Endothelial cell of umbilical vein (primary cell): ENCODE results near the gene MAN2A1. TPM values are rescaled to one million over a fixed set of nuclear protein-coding genes. Genes with fewer than 3 reads are reported as not detected.

Experiments used
- BruUV-seq: library from RNA; stranded (reverse); fragments of 400-500 nt; replicated peaks from 2 replicates; lab custom pipeline; 2021; lab: Mats Ljungman, UMichigan
- CTCF ChIA-PET: fragments of 300-600, 350-600 bp; sonication (Branson Sonifier 250); formaldehyde crosslinking; loops from one replicate; lab custom pipeline; 2021; ENCODE audit warnings: antibody characterized with exemption, inconsistent platforms; lab: Charles Lee
- POLR2A ChIA-PET: fragments of 300-600, 350-600 bp; sonication (Branson Sonifier 250); formaldehyde crosslinking; loops from one replicate; lab custom pipeline; 2021; ENCODE audit warnings: antibody characterized with exemption, inconsistent platforms; lab: Charles Lee
- DNase-seq: peaks from one replicate; pipeline ENCODE4 v3.0.0-alpha.2; 2011; ENCODE audit warnings: low read depth, low spot score
- FAIRE-seq: peaks from 2 replicates; lab custom pipeline; 2011; peaks lifted over from hg19 to GRCh38; lab: Jason Lieb, UNC
- H2AFZ ChIP-seq: 2 replicates; pipeline ENCODE4 v1.6.0; 2012; ENCODE audit warnings: low read depth, low read length, control low read depth, inconsistent platforms
- H3K27ac ChIP-seq: 2 replicates; pipeline ENCODE4 v1.5.1; 2011; ENCODE audit warnings: low read depth, mild to moderate bottlenecking, control low read depth, low read length, moderate library complexity; ENCODE audit not compliant: insufficient read depth
- H3K27me3 ChIP-seq, 2 experiments: 2 replicates each; pipeline versions ENCODE4 v1.6.0 to v1.6.1; 2011; ENCODE audit warnings: low read length in 2 of 2, mixed read lengths in 1 of 2; ENCODE audit not compliant: control insufficient read depth in 2 of 2, insufficient read depth in 2 of 2
- H3K36me3 ChIP-seq, 2 experiments: 2 replicates in 1 of 2; 3 replicates in 1 of 2; pipeline ENCODE4 v1.5.1; 2011; ENCODE audit warnings: low read length in 2 of 2, mild to moderate bottlenecking in 1 of 2, moderate library complexity in 1 of 2; ENCODE audit not compliant: control insufficient read depth in 2 of 2, insufficient read depth in 2 of 2; ENCODE audit errors: extremely low read depth in 1 of 2
- H3K4me1 ChIP-seq: 3 replicates; pipeline ENCODE4 v1.5.1; 2011; ENCODE audit warnings: mild to moderate bottlenecking, low read length; ENCODE audit not compliant: control insufficient read depth, insufficient read depth; ENCODE audit errors: extremely low read depth
- H3K4me2 ChIP-seq: 2 replicates; pipeline ENCODE4 v1.6.1; 2011; ENCODE audit warnings: low read length, control low read depth, mixed read lengths; ENCODE audit not compliant: insufficient read depth
- H3K4me3 ChIP-seq, 3 experiments: fragments of 200-600 bp in 1 of 3; sonication (generic), shearing (Covaris generic) in 1 of 3; replicated peaks in 1 of 3; 2 replicates each; pipeline ENCODE4 v1.5.1; 2011 to 2016; ENCODE audit warnings: control low read depth in 3 of 3, low read length in 3 of 3, mild to moderate bottlenecking in 2 of 3, inconsistent platforms in 1 of 3, low read depth in 1 of 3, moderate library complexity in 1 of 3; ENCODE audit not compliant: insufficient read depth in 1 of 3
- H3K79me2 ChIP-seq: 2 replicates; pipeline ENCODE4 v1.6.0; 2012; ENCODE audit warnings: low read length, inconsistent platforms; ENCODE audit not compliant: control insufficient read depth, insufficient read depth
- H3K9ac ChIP-seq: replicated peaks from 2 replicates; pipeline ENCODE3; 2011; ENCODE audit warnings: low read length, control low read depth; ENCODE audit not compliant: insufficient read depth; ENCODE audit errors: extremely low read depth
- H3K9me1 ChIP-seq: replicated peaks from 3 replicates; pipeline ENCODE4 v1.6.0; 2011; ENCODE audit warnings: mild to moderate bottlenecking, low read length; ENCODE audit not compliant: control insufficient read depth, insufficient read depth; ENCODE audit errors: extremely low read depth
- H3K9me3 ChIP-seq: replicated peaks from 2 replicates; pipeline ENCODE4 v1.5.1; 2012; ENCODE audit warnings: low read length, inconsistent platforms; ENCODE audit not compliant: control insufficient read depth, insufficient read depth
- H4K20me1 ChIP-seq: replicated peaks from 2 replicates; pipeline ENCODE3; 2011; ENCODE audit warnings: mild to moderate bottlenecking, low read length; ENCODE audit not compliant: control insufficient read depth, insufficient read depth; ENCODE audit errors: extremely low read depth
- EZH2 ChIP-seq: IDR thresholded peaks from 2 replicates; pipeline ENCODE4 v1.6.1; 2012; ENCODE audit warnings: borderline replicate concordance, low read depth, mild to moderate bottlenecking, moderate library complexity, low read length, inconsistent platforms; ENCODE audit not compliant: severe bottlenecking
- FOS ChIP-seq: IDR thresholded peaks from 2 replicates; pipeline ENCODE4 v1.6.1; 2011; ENCODE audit warnings: mild to moderate bottlenecking, low read length, moderate library complexity, borderline replicate concordance; ENCODE audit not compliant: insufficient read depth
- GATA2 ChIP-seq: IDR thresholded peaks from 2 replicates; pipeline ENCODE4 v1.7.0; 2011; ENCODE audit warnings: low read depth, mild to moderate bottlenecking, moderate library complexity, mixed read lengths, low read length; ENCODE audit not compliant: insufficient read length, insufficient read depth
- JUN ChIP-seq: IDR thresholded peaks from 2 replicates; pipeline ENCODE4 v1.6.1; 2011; ENCODE audit warnings: borderline replicate concordance, low read depth; ENCODE audit not compliant: insufficient read length, insufficient read depth
- MYC ChIP-seq: IDR thresholded peaks from one replicate; pipeline ENCODE4 v1.6.1; 2011; ENCODE audit warnings: mild to moderate bottlenecking, low read depth, low read length
- POLR2A ChIP-seq: IDR thresholded peaks from 2 replicates; pipeline ENCODE4 v1.6.1; 2012; ENCODE audit warnings: low read depth, mild to moderate bottlenecking, control low read depth, low read length
- POLR2AphosphoS5 ChIP-seq: IDR thresholded peaks from 2 replicates; pipeline ENCODE4 v1.6.1; 2012; ENCODE audit warnings: low read depth, mild to moderate bottlenecking, control low read depth, low read length, moderate library complexity; ENCODE audit not compliant: insufficient read depth
- dilution Hi-C: fragments of 300-500 bp; cut with MboI; formaldehyde crosslinking; loops from one replicate; pipeline ENCODE4 v1.15.0; 2019; ENCODE audit warnings: low sequenced_read_pairs; ENCODE audit not compliant: extremely low pct_ligation_motif_present
- intact Hi-C: fragments of 100-400 bp; cut with micrococcal nuclease; formaldehyde crosslinking; loops from one replicate; pipeline ENCODE4 v1.10.0; 2022
- polyA plus RNA-seq, 4 experiments: library from polyadenylated mRNA; depleted of rRNA in 3 of 4; stranded (reverse) in 3 of 4; unstranded in 1 of 4; fragments of >200 nt; gene quantifications; 2 replicates each; pipeline versions ENCODE4 v1.2.1 to v1.2.3, GENCODE V29; 2011 to 2012; ENCODE audit warnings: missing spikeins in 1 of 4
- total RNA-seq: library from RNA; stranded (reverse); gene quantifications from 2 replicates; pipeline ENCODE4 v1.2.3, GENCODE V29; 2021
- TF ChIP-seq, protein P1 (sequence below), 2 donors: IDR thresholded peaks; 1 replicate in 1 of 2; 2 replicates in 1 of 2; pipeline ENCODE4 v1.5.1; 2011; ENCODE audit warnings: low read length in 2 of 2, mild to moderate bottlenecking in 2 of 2, moderate library complexity in 2 of 2, control low read depth in 1 of 2, inconsistent platforms in 1 of 2, low read depth in 1 of 2; ENCODE audit not compliant: insufficient read depth in 1 of 2; ENCODE audit errors: extremely low read depth in 1 of 2
- TF ChIP-seq, protein P2 (sequence below): IDR thresholded peaks from 2 replicates; pipeline ENCODE4 v1.6.1; 2011; ENCODE audit not compliant: insufficient read depth, insufficient read length

The MAN2A1 gene
- total and polyA plus RNA-seq, 2 donors (not counting 3 experiments of a cell fraction or from before 2014, with no cell fraction given) = 20.8 to 54.8 TPM

DNA sequence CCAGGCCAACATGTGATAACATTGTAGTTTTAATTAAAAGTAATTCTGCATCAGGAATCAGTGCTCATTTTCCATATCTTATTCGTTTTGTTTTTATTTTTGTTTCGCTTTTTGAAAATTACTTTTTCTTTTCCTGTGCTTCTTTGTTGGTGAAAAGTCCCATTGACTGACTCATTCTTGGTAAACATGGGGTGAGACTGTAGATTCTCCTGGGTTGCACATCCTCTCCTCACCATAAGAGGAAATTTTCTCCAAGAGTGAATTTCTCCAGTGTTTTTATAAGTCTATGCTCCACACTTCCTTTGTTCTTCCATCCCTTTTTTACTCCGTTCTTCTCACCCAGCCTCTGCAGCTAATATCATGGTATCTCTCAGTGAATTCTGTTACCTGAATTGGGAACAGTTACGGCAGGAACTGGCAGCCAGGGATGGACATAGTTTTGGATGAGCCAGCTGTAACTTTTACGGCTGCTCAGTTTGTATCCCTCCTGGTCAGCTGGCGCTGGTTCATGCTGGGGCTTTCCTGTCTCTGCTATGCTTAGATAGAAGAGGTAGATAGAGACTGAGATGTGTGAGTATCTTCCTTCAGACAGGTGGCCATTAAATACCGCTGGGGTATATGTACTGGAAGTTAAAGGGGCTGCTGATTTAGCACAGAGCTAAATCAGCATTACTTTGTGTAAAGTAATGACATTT lies 80.0 kb downstream of the MAN2A1 start:
- Histone ChIP-seq H3K36me3 (no peaks in the 10 kb centered on the region), H3K9ac (no peak overlapping the region), H3K27ac (no peak overlapping the region), H3K4me1 (no peaks in the 10 kb centered on the region), H2AFZ (peak overlapping the region; percentile 11), H3K4me3 (no peak overlapping the region), H3K27me3 (no peaks in the 10 kb centered on the region), H4K20me1 (no peaks in the 10 kb centered on the region), H3K9me1 (no peaks in the 10 kb centered on the region), H3K79me2 (no peaks in the 10 kb centered on the region), H3K9me3 (no peaks in the 10 kb centered on the region), H3K4me2 (no peak overlapping the region)
- ChIA-PET CTCF (interaction anchor here (1.1 to 1.3 kb wide), 2 partner anchors 19 to 79 kb away, joined by 3 to 4 read pairs; no protein-coding TSS in a partner anchor), POLR2A (no interaction called here)
- no TSS peak for BruUV-seq
- intact Hi-C loops = no loop called here
- dilution Hi-C loops = no loop called here
- FAIRE-seq (no peak), DNase-seq (peak; percentile 9)
- TF ChIP-seq JUN = no peak
- TF ChIP-seq, protein P1, sequence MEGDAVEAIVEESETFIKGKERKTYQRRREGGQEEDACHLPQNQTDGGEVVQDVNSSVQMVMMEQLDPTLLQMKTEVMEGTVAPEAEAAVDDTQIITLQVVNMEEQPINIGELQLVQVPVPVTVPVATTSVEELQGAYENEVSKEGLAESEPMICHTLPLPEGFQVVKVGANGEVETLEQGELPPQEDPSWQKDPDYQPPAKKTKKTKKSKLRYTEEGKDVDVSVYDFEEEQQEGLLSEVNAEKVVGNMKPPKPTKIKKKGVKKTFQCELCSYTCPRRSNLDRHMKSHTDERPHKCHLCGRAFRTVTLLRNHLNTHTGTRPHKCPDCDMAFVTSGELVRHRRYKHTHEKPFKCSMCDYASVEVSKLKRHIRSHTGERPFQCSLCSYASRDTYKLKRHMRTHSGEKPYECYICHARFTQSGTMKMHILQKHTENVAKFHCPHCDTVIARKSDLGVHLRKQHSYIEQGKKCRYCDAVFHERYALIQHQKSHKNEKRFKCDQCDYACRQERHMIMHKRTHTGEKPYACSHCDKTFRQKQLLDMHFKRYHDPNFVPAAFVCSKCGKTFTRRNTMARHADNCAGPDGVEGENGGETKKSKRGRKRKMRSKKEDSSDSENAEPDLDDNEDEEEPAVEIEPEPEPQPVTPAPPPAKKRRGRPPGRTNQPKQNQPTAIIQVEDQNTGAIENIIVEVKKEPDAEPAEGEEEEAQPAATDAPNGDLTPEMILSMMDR (IDR thresholded peaks at IDR 0.05; ENCODE audit: extremely low read depth in 1 of 2, insufficient read depth in 1 of 2, low read depth in 1 of 2, low read length in 2 of 2) = no peak
- TF ChIP-seq POLR2A = no peak
- TF ChIP-seq FOS = no peak
- no peak for TF ChIP-seq MYC
- TF ChIP-seq EZH2 = no peak
- no peak for TF ChIP-seq POLR2AphosphoS5
- TF ChIP-seq, protein P2, sequence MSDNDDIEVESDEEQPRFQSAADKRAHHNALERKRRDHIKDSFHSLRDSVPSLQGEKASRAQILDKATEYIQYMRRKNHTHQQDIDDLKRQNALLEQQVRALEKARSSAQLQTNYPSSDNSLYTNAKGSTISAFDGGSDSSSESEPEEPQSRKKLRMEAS = no peak
- TF ChIP-seq GATA2 = no peak
